IPS-15b (cell line): ENCODE results near the gene SKAP1.
"Not testable (repeated sequence)": the region's sequence is repeated elsewhere in the genome, so short reads cannot be mapped to it uniquely, and the experiment has no call there.

Experiments used
- H3K27me3 ChIP-seq: one replicate; pipeline ENCODE4 v1.6.1; 2013; ENCODE audit warnings: low read length; ENCODE audit not compliant: control insufficient read depth, insufficient read depth
- H3K36me3 ChIP-seq: one replicate; pipeline ENCODE4 v1.6.1; 2013; ENCODE audit warnings: low read length; ENCODE audit not compliant: control insufficient read depth, insufficient read depth
- H3K4me1 ChIP-seq: one replicate; pipeline ENCODE4 v1.6.1; 2013; ENCODE audit warnings: mild to moderate bottlenecking, low read length; ENCODE audit not compliant: control insufficient read depth, insufficient read depth
- H3K4me3 ChIP-seq: one replicate; pipeline ENCODE4 v1.5.1; 2013; ENCODE audit warnings: low read depth, low read length
- H3K9ac ChIP-seq: one replicate; pipeline ENCODE4 v1.6.1; 2013; ENCODE audit warnings: low read depth, mild to moderate bottlenecking, low read length
- H3K9me3 ChIP-seq: one replicate; pipeline ENCODE4 v1.6.1; 2013; ENCODE audit warnings: mild to moderate bottlenecking, low read length; ENCODE audit not compliant: control insufficient read depth, insufficient read depth

SKAP1 gene

DNA sequence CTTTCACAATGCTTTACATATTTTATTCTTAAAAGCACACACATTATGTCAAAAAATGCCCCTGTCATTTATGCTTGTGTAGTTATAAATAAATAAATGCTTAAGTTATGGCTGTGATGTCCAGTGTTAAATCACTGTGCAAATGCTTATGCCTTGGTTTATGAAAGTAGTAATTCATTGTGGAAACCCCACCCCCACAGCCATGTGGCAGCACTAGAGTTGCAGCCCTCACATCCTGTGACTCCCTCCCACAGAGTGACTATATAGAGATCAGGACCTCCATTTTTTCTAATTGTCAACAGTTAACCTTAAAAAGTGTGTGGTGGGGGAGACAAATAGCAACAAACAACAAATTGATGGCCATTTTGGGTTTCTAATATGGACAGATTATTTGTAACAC lies 2.4 kb downstream of the SKAP1 start:
- Histone ChIP-seq H3K27me3 (peaks cover 40% of the 10 kb centered on the region), H3K9ac (no peak overlapping the region)

GRCh38 chr17:48426761-48427500 lies 3.1 kb downstream of the SKAP1 start:
- no peak overlapping the region for H3K9ac ChIP-seq
- no peaks in the 10 kb centered on the region for H3K36me3 ChIP-seq
- H3K4me1 ChIP-seq = no peaks in the 10 kb centered on the region
- H3K27me3 ChIP-seq = peaks cover 35% of the 10 kb centered on the region
- H3K9me3 ChIP-seq = no peaks in the 10 kb centered on the region
- no peak overlapping the region for H3K4me3 ChIP-seq

More for the DNA sequence above, 2.4 kb downstream of the SKAP1 start:
- no peak overlapping the region for H3K4me3 ChIP-seq
- H3K36me3 ChIP-seq = no peaks in the 10 kb centered on the region
- no peaks in the 10 kb centered on the region for H3K4me1 ChIP-seq
- H3K9me3 ChIP-seq = no peaks in the 10 kb centered on the region

GRCh38 chr17:48426019-48426665 lies 3.9 kb downstream of the SKAP1 start:
- Histone ChIP-seq H3K4me3 (no peak overlapping the region), H3K36me3 (no peaks in the 10 kb centered on the region), H3K27me3 (peaks cover 27% of the 10 kb centered on the region)

GRCh38 chr17:48422060-48422459 lies 8.0 kb downstream of the SKAP1 start:
- H3K9me3 ChIP-seq = not testable (repeated sequence)

More at GRCh38 chr17:48426019-48426665, 3.9 kb downstream of the SKAP1 start:
- Histone ChIP-seq H3K9ac (no peak overlapping the region), H3K9me3 (no peaks in the 10 kb centered on the region), H3K4me1 (no peaks in the 10 kb centered on the region)

DNA sequence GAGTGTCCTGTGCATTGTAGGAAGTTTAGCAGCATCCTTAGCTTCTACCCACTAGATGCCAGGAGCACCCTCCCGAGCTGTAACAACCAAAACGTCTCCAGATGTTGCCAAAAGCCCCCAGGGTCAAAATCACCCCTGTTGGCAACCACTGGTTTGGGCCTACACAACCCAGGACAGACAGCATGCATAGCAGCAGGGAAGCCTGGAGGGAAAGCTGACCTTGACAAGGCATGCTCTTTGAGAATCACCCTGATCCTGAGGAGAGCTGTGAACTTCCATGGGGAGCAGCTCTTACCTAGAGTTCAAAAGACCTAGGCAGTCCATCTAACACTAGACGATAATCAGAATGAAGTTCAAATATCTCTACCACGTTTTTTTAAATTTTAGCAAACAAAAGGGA lies 9.2 kb downstream of the SKAP1 start:
- H3K9ac ChIP-seq = no peak overlapping the region
- no peak overlapping the region for H3K4me3 ChIP-seq
- H3K4me1 ChIP-seq = peaks cover 8% of the 10 kb centered on the region
- no peaks in the 10 kb centered on the region for H3K36me3 ChIP-seq
- no peaks in the 10 kb centered on the region for H3K27me3 ChIP-seq
- no peaks in the 10 kb centered on the region for H3K9me3 ChIP-seq

More at GRCh38 chr17:48422060-48422459, 8.0 kb downstream of the SKAP1 start:
- H3K9ac ChIP-seq, H3K27me3 ChIP-seq, H3K36me3 ChIP-seq, H3K4me1 ChIP-seq, H3K4me3 ChIP-seq: not testable (repeated sequence)

DNA sequence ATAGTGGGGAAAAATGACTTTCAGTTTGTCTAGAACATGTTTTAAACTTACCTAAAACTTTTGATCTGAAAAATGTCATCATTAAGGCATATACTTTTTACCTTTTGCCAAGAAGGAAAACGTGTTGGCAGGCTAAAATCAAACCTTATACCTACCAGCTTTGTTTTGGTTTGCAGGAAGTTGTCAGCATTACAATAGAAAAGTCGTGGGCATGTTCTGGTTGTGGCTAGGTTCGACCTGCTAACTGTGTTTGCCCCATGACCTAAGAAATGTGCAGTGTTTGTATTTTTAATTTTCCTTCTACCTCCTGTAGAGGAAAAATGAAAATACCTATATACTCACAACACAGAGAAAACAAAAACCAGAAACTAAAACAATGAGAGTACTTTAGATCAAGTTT lies 13.0 kb downstream of the SKAP1 start:
- H3K9ac ChIP-seq = no peak overlapping the region
- no peak overlapping the region for H3K4me3 ChIP-seq
- H3K36me3 ChIP-seq = no peaks in the 10 kb centered on the region
- H3K4me1 ChIP-seq = peaks cover 8% of the 10 kb centered on the region
- H3K27me3 ChIP-seq = peaks cover 3% of the 10 kb centered on the region
- no peaks in the 10 kb centered on the region for H3K9me3 ChIP-seq

DNA sequence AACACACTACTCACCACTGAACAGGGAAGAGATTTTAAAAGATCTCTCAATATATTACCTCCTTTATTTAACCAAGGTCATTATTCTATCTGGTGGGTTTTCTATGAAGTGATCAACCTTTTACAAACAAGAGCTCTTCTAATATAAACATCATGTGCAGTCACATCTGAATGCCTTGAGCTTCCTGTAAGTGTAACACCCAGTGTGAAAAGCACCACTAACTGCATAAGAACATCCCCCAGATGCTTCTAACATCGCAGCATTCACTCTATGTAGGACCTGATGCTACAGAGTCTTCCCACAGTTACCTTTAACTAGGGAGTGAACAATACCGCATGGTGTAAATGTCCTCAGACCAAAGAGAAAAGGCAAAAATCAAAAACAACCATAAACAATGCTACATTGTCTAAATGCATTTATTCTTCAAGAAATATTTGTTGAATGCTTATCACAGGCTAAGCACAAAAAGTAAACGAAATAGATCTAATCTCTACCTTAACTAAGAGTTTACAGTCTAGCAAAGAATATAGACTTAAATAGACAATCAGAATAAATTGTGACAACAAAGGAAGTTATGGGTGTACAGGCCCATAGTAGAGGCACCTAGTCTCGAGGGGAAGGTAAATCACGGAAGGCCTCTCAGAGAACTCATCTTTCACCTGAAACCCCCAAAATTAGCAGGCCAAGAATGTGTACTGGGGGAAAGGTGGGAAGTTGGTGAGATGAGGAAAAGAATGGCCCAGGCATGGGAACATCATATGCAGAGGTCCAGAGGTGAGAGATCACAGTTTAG lies 16.2 kb downstream of the SKAP1 start:
- Histone ChIP-seq H3K9me3 (no peaks in the 10 kb centered on the region), H3K4me1 (peaks cover 5% of the 10 kb centered on the region), H3K36me3 (no peaks in the 10 kb centered on the region), H3K4me3 (no peak overlapping the region), H3K9ac (no peak overlapping the region), H3K27me3 (peaks cover 3% of the 10 kb centered on the region)

GRCh38 chr17:48412841-48413240 lies 17.2 kb downstream of the SKAP1 start:
- Histone ChIP-seq H3K4me1 (peaks cover 5% of the 10 kb centered on the region), H3K9me3 (no peaks in the 10 kb centered on the region), H3K9ac (no peak overlapping the region), H3K4me3 (no peak overlapping the region), H3K36me3 (no peaks in the 10 kb centered on the region), H3K27me3 (peaks cover 3% of the 10 kb centered on the region)

GRCh38 chr17:48410821-48411220 lies 19.2 kb downstream of the SKAP1 start:
- H3K9me3 ChIP-seq, H3K36me3 ChIP-seq, H3K4me3 ChIP-seq, H3K4me1 ChIP-seq, H3K27me3 ChIP-seq, H3K9ac ChIP-seq: not testable (repeated sequence)

DNA sequence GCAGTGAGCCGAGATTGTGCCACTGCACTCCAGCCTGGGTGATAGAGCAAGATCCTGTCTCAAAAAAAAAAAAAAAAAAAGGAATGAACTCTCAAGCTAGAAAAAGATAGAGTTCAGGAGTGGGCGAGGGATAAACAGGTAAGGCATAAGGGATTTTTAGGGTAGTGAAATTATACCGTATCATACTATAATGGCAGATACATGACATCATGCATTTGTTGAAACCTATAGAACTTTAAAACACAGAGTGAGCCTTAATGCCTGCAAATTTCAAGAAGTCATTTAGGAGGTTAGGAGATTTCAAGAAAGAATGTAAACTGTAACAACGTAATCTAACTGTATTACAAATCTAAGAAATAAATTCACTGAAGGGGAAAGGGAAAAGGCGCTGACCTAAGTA lies 20.4 kb downstream of the SKAP1 start:
- peaks cover 3% of the 10 kb centered on the region for H3K27me3 ChIP-seq

DNA sequence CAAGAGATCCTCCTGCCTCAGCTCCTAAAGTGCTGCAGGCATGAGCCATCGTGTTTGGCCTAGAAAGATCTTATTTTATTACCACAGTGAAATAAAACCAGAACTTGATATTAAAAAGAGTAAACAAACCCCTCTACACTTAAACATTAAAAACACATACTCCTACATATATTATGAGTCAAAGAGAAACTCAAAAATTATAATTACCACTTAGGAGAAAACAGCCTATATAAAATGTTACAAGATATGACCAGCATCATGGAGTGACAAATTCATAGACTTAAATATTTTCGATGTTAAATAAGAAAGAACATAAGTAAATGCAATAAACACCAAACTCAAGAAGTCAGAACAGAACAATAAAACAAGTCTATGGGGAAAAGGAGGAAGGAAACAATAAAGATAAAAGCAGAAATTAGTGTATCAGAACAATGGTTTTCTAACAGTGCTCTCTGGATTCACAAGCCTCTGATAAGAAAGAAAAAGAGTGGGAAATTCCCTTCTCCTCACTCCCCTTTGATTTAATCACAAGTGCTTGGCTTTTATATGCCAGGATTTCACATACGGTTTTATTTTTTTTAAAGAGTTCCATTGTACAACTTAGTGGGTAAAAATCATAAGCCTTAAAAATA lies 23.0 kb downstream of the SKAP1 start:
- Histone ChIP-seq H3K4me1 (no peaks in the 10 kb centered on the region), H3K4me3 (no peak overlapping the region), H3K9ac (no peak overlapping the region), H3K36me3 (no peaks in the 10 kb centered on the region), H3K9me3 (no peaks in the 10 kb centered on the region), H3K27me3 (no peaks in the 10 kb centered on the region)

More for the DNA sequence above, 20.4 kb downstream of the SKAP1 start:
- no peak overlapping the region for H3K4me3 ChIP-seq
- H3K9ac ChIP-seq = no peak overlapping the region
- no peaks in the 10 kb centered on the region for H3K4me1 ChIP-seq
- no peaks in the 10 kb centered on the region for H3K36me3 ChIP-seq
- H3K9me3 ChIP-seq = no peaks in the 10 kb centered on the region
